NCI-H345 treated with DMSO at 0.1 percent for 48 hours (cell line): ENCODE results near the gene SYTL1.

Experiments used
- DNase-seq: peaks from one replicate; lab custom pipeline; 2025; ENCODE audit not compliant: unreplicated experiment; lab: John Stamatoyannopoulos, UW

Gene SYTL1

DNA sequence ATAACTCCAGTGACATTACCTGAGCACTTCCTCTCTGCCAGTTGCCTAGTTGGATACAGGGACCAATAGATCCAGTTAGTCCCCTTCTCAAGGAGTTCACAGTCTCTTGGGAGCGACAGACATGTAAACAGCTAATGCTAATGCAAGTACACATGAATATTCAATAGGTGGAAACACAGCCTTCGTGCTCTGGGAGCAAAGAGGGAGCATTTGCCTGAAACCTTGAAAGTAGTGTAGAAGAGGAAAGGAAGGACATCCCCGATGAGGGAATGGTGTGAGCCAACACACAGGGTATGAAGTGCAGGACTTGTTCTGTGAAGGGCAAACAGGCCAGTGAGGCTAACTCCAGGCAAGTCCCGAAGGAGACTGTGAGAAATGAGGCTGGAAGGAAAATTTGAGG, 23.7 kb upstream of the SYTL1 start:
- no peak for DNase-seq

DNA sequence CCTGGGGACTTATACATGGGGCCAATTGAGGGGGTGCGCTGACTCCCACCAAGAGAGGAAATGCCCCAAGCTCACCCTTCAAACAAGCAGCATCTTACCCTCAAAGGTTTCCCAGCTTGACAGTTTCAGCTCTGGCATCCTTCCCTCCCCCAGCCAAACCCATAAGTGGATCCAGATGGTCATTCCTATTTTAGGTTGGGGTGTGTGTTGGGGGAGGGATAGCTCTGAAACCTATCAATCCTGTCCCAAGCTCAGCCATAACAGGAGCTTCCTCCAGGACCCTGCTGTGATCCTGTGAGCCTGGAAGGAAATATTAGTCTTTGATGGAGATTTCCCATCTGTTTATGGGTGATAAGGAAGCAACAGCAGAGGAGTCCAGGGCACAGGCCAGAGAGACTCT, 23.2 kb upstream of the SYTL1 start:
- DNase-seq = no peak

DNA sequence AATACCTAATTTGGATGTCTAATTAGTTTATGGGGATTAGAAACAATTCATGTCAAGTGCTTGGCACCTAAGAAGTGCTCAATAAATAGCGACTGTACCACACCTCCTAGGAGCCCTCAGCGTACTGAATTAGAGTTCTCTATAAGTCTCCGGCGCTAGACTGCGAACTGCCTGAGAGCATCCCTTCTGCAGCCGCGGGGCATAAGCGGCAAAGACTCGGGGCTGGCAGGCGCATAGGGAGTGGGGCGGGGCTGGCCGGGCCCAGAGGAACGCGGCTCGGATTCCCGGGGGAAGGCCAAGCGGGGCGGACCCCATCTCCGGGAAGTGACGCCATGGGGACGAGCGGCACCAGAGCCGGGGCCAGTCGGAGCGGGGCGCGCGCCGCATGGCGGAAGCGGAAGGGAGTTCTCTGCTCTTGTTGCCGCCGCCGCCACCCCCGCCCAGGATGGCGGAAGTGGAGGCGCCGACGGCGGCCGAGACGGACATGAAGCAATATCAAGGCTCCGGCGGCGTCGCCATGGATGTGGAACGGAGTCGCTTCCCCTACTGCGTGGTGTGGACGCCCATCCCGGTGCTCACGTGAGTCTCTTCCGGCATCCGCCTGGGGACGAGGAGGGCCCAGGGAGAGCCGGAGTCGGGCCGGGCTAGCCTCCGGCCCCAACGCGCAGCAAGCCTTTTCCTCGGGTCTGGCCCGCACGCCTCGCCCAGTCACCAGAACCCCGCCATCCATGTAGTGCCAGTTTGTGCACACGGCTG, 19.8 kb upstream of the SYTL1 start, which contains the start of gene TMEM222:
Gene TMEM222, plus strand, starts transcription at position 351 of the 756 bp plus-strand sequence. Its CDS starts 35 bp downstream, at position 386.
- peak; percentile 92 for DNase-seq

DNA sequence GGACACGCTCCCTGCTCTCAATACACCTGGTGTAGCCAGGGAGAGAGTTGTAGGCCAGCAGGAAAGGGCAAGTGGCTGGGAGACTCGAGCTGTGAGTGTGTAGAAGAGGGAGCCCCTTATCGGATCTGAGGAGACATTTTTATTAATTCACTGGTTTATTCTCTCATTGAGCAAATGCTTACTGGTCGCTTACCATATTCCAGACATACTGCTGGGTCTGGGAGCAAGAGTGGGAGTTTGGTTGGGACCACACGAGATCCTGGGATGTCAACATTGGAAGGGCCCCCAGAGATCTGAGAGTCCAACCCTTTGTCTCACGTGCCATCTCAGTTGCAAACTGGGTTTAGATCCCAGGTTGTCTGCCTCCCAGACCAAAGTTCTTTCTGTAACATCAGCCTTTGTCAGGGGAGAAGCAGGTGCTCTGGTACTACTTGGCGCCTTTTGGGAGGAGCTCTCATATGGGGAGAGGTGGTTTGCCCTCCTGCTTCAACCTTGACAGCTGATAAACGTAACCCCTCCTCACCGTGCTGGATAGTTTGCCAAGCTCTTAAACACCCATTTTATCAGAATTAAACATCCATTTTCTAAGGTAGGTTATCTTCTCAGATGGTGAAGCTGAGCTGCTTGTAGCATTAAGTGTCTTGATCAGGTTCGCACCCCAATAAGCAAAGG, 19.1 kb upstream of the SYTL1 start:
- DNase-seq = no peak

DNA sequence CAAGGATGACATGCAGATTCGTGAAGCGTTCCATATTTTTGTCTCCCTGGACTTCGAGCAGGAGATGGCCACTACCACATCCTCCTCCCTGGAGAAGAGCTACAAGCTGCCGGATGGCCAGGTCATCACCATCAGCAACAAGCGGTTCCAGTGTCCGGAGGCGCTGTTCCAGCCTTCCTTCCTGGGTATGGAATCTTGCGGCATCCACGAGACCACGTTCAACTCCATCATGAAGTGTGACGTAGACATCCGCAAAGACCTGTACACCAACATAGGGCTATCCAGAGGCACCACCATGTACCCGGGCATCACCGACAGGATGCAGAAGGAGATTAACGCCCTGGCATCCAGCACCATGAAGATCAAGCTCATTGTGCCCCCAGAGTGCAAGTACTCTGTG, 16.5 kb upstream of the SYTL1 start:
- DNase-seq = no peak

DNA sequence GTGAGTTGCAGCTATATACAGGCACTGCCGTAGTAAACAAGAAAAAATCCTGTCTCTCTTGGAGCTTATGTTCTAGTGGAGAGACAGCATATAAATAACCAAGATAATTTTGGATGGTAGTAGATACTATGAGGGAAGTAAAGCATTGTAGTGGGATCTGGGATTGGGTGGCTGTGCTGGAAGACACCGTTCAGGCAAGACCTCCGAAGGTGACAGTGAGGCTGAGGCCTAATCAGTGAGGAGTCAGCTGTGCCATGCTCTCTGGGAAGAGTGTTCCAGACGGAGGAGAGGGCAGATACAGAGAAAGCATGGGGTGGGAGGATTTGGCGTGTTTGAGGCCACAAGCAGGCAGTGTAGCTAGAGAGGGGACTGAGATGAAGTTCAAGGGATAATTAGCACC, 13.9 kb upstream of the SYTL1 start:
- no peak for DNase-seq

DNA sequence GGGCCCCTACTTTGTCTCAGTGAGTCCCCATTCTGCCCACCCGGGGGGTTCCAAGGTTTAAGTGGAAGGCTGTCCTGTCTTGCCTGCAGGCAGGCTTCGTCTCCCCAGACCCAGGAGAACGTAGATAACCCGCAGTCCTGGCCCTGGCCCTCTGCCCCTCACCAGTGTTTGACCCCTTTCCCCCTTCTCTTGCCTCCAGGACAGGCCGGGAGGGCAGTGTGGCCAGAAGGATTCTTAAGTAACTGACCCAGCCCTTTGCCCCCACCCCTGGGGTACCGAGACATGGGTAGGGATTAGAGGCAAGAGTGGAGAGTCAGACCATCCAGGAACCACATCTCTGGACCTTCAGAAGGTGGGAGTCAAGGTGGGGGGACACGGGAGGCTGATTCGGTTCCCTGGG, 11.0 kb upstream of the SYTL1 start:
- DNase-seq = no peak

DNA sequence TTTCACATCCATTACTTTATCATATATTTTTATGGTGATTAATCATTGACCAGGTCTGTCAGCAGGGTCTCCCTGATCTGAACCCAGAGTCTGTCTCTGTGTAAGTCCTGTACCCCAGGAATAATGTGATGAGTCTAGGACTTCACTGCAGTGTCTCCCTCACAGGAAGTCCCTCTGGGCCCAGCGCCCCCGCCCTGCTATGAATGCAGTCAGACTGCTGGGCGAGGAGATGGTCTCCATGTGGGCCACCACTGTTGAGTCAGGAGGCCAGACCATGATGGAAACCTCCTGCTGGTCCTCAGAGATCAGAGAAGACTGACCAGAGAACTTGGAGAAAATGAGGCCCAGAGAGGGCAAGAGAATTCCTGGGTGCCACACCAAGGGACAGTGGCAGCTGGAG, 10.4 kb upstream of the SYTL1 start:
- DNase-seq = no peak

DNA sequence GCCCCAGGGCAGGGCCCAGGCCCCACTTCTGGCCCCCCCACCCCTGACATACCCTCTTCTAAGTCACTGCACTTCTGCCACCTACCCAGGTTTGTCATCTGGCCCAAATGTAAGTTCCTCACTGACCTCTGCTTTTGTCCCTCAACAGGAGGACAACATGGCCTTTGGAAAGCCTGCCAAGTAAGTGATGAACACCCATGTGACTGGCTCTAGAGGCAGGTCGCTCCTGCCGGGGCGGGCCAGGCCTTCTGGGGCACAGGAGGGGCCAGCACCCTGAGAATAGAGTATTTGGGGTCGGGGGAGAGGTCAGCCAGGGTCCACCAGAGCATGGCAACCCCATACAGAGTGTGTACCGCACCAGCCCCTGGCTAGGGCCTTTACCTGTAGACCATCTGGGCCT, 9.9 kb upstream of the SYTL1 start:
- DNase-seq = no peak

DNA sequence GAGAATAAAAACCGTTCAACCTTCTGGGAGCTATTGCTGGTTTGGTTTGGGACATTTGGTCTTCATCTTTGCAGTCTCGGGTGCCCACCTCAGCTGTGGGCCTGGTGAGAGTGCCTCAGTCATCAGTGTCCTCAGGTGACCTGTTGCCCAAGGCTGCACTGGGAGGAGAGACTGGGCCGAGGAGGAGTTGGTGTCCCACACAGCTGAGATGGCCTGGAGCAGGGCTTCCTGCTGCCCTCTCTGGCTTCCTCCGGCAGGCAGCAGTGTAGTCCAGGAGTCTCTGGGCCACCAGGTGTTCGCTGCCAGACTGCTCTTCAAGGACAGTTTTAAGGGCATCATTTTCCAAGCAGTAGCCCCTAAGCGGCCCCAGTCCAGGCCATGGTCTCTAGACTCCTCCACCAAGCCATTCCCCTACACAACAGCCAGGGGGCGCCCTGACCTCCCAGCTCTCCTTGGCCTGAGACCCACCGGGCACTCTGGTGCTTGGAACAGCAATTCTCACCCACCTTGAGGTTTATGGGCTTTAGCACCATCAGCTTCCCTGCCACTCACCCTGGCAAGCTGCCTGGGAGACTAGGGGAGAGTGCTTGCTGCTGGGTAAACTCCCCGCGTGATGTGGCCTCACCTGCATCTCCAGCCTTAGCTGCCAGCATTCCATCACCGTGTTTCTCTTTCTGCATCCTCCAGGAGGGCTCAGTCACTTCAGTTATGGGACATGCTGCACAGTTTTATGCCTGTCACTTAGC, 9.1 kb upstream of the SYTL1 start:
- DNase-seq = no peak

DNA sequence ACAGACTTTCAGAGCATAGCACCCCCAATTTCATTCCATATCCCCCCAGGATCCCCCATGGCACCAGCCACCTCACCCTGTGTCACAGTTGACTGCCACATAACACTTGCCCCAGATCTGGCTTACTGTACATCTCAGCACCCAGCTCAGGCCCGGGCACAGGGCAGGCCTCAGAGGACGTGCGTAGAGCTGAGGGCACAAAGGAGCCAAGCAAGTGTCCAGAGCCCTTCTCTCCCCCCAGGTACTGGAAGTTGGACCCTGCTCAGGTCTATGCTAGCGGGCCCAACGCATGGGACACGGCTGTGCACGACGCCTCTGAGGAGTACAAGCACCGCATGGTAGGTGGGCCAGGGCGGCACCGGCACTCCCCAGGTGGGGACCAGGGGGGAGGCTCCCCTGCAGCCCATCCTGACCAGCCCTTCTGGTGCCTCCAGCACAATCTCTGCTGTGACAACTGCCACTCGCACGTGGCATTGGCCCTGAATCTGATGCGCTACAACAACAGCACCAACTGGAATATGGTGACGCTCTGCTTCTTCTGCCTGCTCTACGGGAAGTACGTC, 8.0 kb upstream of the SYTL1 start:
- DNase-seq = no peak

DNA sequence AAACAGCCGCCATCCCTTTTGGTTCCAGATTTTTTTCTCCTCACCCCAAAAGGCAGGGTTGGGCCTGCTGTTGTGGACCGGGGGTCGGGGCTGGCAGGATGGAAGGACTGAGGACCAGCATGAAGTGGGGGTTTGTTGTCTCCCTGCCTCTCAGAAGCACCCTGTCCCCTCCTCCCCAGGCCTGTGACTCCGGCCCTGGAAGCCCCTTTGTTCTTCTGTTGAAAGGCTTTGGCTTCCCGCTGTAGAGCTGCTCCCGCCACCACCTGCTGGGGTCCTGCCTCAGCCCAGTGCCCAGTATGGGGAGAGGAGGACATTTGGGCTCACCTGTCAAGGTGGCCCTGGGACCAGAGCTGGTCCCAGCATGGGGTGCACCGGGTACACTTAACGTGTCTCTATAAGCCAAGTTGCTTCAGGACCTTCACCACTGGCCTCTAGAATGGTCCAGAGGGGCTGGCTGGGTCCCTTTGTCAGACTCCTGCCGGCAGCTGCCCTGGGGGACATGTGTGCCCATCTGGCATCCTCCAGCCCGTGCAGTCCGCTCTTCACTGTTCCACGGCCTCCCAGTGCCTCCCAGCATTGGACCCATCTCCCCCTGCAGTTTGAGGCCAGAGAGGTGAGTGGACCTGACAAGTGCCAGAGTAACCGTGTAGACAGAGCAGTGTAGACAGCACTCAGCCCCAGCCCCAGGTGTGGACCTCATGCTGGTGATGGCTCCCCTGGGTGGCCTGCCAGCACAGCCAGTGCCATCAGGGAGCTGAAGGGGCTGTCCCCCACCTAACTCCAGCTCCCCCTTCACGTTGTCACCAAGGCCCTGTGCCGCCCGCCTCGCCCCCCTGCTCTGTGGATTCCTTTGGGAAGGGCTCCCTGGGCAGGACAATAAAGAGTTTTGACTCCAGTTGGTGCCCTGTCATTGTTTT, 6.1 kb upstream of the SYTL1 start:
- no peak for DNase-seq

DNA sequence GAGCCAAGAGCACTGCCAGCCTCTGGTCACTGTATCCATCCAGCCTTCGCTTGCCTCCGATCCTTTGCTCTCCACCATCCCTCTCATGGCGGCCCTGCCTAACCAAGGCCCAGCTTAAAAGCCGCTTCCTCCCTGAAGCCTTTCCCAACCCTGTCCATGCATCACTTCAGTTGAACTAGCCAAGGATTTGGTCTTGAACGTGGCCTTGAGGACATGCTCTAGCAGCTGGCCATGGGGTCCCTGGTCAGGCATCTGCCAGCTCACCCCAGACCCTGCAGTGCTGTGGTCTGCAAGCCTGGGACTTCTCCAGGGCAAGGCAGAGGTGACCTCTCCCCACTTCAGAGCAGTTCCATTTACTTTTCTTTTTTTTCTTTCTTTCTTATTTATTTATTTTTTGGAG, 5.1 kb upstream of the SYTL1 start:
- DNase-seq = no peak

DNA sequence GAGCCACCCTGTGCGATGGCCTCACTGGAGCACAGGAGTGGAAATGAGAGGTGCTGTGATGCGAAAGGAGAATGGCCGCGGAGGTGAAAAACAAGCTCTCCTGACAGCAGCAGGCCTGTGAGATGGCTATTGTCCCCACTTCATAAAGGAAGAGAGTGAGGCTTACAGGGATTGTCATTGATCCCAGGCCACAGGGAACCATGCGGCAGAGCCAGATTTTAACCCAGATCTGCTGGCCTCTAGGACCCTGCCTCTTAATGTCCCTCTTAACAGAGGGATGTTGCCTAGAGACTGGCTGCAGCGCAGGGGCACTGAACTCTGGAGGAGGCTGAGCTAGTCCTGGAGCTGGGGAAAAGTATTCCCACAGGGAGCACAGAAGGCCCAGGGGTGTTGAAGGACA, 3.1 kb upstream of the SYTL1 start:
- DNase-seq = no peak

DNA sequence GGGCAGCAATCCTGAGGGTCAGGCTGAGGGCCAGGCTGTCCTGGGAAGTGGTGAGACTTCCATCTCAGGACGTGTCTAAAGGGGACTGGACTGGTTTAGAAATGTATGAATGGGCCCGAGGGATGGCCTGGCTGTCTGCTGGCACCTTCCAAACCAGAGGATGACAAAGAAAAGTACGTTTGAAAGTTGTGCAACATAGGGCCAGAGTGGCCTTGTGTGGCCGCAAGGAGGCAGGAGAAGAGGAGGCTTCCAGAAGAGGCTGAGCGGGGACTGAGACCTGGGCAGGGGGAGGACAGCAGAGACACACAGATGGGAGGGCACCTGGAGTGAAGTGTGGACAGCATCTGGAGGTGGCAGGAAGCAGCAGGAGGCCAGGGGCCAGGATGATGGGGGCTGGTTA, 2.6 kb upstream of the SYTL1 start:
- DNase-seq = no peak

DNA sequence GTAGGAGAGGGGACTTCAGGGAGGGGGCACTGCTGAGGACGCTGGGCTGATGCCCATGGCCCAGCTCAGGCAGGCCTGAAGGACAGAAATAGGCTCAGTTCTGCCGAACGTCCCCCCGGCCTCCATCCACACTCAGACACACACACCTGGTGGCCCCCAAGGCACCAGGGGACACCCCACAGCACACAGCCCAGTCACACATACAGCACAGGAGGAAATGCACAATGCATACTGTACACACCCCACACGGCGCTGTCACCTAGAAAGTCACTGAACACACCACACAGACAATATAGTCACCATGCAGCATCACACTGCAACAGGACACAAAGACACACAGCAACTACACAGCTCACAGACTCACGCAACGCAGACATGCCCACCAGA, 562 bp downstream of the SYTL1 start:
- DNase-seq = peak; percentile 9

DNA sequence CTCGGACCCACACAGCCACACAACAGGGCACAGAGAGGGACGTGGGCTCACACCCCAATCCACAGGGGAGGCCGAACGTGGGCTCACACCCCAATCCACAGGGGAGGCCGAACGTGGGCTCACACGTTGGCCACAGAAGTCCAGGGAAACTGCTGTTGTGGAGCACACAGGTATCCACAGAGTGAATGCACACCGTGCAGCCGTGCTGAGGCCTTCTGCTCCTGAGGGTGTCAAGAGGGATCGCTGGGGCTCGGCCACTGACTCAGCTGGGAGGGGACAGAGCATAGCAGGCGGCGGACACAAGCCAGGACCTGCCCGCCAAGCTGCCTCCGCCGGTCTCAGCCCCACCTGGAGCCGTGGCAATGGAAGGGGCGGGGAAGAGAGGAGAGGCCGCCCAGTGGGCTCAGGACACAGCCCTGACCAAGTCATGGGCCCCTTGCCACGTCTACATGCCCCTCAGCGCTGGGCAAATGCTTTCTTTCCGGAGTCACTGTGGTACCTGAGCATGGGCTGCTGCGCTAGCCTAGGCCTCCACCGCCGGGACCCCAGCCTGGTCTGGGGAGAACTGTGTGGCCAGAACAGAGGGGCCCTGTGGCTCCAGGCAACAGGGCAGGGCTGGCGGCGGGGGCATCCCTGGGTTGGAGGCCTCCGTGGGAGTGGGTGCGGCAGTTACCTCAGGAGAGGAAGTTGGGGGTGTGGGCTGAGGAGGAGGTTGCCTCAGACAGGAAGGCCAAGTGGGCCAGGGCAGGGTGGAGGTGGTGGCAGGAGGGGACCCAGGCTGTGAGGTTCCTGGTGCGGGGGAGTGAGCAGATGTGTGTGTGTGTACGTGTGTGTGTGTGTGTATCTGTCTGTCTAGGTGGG, 1.2 kb downstream of the SYTL1 start:
- peak; percentile 12 for DNase-seq

DNA sequence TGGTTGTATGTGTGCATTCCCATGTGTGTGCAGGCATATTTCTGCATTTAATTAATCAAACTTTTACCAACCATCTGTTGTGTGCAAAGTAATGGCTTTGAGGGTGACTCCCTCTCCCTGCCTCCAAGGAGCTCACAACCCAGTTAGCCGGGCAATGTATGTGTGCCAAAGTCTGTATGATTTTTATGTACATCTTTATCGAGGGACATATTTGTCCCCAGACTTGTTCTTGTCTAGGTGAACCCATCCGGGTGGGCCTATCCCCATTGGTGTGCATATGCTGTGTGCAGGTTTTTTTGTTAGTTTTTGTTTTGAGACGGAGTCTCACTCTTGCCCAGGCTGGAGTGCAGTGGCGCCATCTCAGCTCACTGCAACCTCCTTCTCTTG, 1.8 kb downstream of the SYTL1 start:
- DNase-seq = no peak

DNA sequence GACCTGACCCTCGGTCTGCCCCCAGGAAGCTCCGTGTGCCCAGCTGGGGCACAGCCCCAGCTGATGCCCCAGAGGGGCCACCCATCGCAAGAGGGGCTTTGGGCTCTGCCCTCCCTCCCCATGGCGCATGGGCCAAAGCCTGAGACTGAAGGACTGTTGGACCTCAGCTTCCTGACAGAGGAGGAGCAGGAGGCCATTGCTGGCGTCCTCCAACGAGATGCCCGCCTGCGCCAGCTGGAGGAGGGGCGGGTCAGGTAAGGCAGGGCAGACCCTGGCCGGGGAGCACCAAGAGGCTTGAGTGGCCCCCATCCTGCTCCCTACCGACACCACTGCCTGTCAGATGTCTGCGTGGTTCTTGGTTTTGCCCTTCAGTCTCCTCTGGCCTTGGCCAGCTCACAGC, 3.5 kb downstream of the SYTL1 start:
- no peak for DNase-seq

DNA sequence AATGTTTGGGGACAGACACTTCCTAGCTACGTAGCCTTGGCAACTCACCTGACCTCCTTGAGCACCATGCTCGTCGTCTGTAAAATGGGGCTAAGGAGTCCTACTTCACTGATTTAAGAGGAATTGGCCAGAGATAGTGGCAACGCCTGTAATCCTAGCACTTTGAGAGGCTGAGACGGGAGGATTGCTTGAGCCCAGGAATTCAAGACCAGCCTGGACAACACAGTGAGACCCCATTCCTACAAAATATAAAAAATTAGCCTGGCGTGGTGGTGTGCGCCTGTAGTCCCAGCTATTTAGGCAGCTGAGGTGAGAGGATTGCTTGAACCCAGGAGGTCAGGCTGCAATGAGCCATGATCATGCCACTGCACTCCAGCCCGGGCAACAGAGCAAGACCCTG, 4.5 kb downstream of the SYTL1 start:
- no peak for DNase-seq
